SK-N-SH (cell line): ENCODE results near the gene PPP2R1B.

Experiments used
- CTCF ChIP-seq: fragments of 200-600 bp; sonication (generic); IDR thresholded peaks from 2 replicates; pipeline ENCODE4 v1.6.1; 2017; ENCODE audit warnings: antibody characterized with exemption, mild to moderate bottlenecking, moderate library complexity
- ELF1 ChIP-seq: IDR thresholded peaks from 2 replicates; pipeline ENCODE4 v1.4.0; 2012
- EZH2phosphoT487 ChIP-seq: fragments of 200-600 bp; sonication (generic); IDR thresholded peaks from 2 replicates; pipeline ENCODE4 v1.6.1; 2017; ENCODE audit warnings: low read depth, mixed run types, mild to moderate bottlenecking, antibody characterized with exemption, moderate library complexity, borderline replicate concordance
- FOXJ3 ChIP-seq: sonication (generic); formaldehyde crosslinking; IDR thresholded peaks from 2 replicates; pipeline ENCODE4 v1.5.1; 2020; ENCODE audit warnings: mild to moderate bottlenecking, missing genetic modification reagents
- POLR2AphosphoS5 ChIP-seq: IDR thresholded peaks from 2 replicates; pipeline ENCODE4 v1.6.1; 2012; ENCODE audit warnings: low read depth, low read length
- USF1 ChIP-seq: IDR thresholded peaks from 2 replicates; pipeline ENCODE4 v1.4.0; 2012; ENCODE audit warnings: low read depth, borderline replicate concordance
- YY1 ChIP-seq: IDR thresholded peaks from 2 replicates; pipeline ENCODE4 v1.4.0; 2012; ENCODE audit warnings: low read depth, mild to moderate bottlenecking
- ZBTB33 ChIP-seq: IDR thresholded peaks from 2 replicates; pipeline ENCODE4 v1.4.0; 2012; ENCODE audit warnings: low read depth, borderline replicate concordance
- TF ChIP-seq, protein P1 (sequence below): fragments of 150-350 bp; IDR thresholded peaks from 2 replicates; pipeline ENCODE4 v1.6.1; 2017; ENCODE audit warnings: antibody characterized with exemption, low read length, low read depth, borderline replicate concordance
- TF ChIP-seq, protein P2 (sequence below): IDR thresholded peaks from 2 replicates; pipeline ENCODE4; 2012

- TF ChIP-seq, protein P1, sequence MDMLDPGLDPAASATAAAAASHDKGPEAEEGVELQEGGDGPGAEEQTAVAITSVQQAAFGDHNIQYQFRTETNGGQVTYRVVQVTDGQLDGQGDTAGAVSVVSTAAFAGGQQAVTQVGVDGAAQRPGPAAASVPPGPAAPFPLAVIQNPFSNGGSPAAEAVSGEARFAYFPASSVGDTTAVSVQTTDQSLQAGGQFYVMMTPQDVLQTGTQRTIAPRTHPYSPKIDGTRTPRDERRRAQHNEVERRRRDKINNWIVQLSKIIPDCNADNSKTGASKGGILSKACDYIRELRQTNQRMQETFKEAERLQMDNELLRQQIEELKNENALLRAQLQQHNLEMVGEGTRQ: no peak
- TF ChIP-seq CTCF (no peak), FOXJ3 (CRISPR knock-in tag) (no peak), YY1 (no peak), USF1 (no peak), POLR2AphosphoS5 (no peak), EZH2phosphoT487 (no peak), ZBTB33 (no peak), ELF1 (no peak)
- TF ChIP-seq, protein P2, sequence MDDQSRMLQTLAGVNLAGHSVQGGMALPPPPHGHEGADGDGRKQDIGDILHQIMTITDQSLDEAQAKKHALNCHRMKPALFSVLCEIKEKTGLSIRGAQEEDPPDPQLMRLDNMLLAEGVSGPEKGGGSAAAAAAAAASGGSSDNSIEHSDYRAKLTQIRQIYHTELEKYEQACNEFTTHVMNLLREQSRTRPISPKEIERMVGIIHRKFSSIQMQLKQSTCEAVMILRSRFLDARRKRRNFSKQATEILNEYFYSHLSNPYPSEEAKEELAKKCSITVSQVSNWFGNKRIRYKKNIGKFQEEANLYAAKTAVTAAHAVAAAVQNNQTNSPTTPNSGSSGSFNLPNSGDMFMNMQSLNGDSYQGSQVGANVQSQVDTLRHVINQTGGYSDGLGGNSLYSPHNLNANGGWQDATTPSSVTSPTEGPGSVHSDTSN: no peak
Observed at GRCh38 chr11:111788464-111788863, 22.3 kb upstream of the PPP2R1B start.
